H9 (cell line): ENCODE results near the gene PGA4. TPM values are rescaled to one million over a fixed set of nuclear protein-coding genes. Genes with fewer than 3 reads are reported as not detected.

ENCODE experiments used
- DNase-seq: peaks from one replicate; pipeline ENCODE4 v3.0.0-alpha.2; 2017
- H2AFZ ChIP-seq: one replicate; pipeline ENCODE4 v1.6.1; 2013; ENCODE audit warnings: mild to moderate bottlenecking, low read length, control low read depth, moderate library complexity
- H2AK5ac ChIP-seq: 2 replicates; pipeline ENCODE4 v1.6.1; 2013; ENCODE audit warnings: low read length, control low read depth, mixed read lengths; ENCODE audit not compliant: insufficient read length
- H2BK120ac ChIP-seq: one replicate; pipeline ENCODE4 v1.6.1; 2013; ENCODE audit warnings: low read depth, mild to moderate bottlenecking, low read length, control low read depth, inconsistent platforms; ENCODE audit not compliant: poor library complexity, severe bottlenecking
- H2BK12ac ChIP-seq: 2 replicates; pipeline ENCODE4 v1.6.1; 2013; ENCODE audit warnings: low read length, control low read depth, mixed read lengths, low read depth; ENCODE audit not compliant: insufficient read length
- H2BK15ac ChIP-seq: 2 replicates; pipeline ENCODE4 v1.6.1; 2013; ENCODE audit warnings: low read depth, low read length, control low read depth
- H2BK20ac ChIP-seq: one replicate; pipeline ENCODE4 v1.6.1; 2013; ENCODE audit warnings: low read depth, mild to moderate bottlenecking, low read length, control low read depth, inconsistent platforms; ENCODE audit not compliant: poor library complexity, severe bottlenecking
- H2BK5ac ChIP-seq: 2 replicates; pipeline ENCODE4 v1.6.1; 2013; ENCODE audit warnings: low read length, control low read depth, mixed read lengths; ENCODE audit not compliant: insufficient read length
- H3K14ac ChIP-seq: 2 replicates; pipeline ENCODE4 v1.6.1; 2013; ENCODE audit warnings: low read length, control low read depth; ENCODE audit not compliant: insufficient read depth
- H3K18ac ChIP-seq: 2 replicates; pipeline ENCODE4 v1.6.1; 2013; ENCODE audit warnings: low read depth, mild to moderate bottlenecking, mixed read lengths, low read length, control low read depth; ENCODE audit not compliant: insufficient read length
- H3K23ac ChIP-seq: 2 replicates; pipeline ENCODE4 v1.6.1; 2013; ENCODE audit warnings: low read length, control low read depth, mixed read lengths, low read depth; ENCODE audit not compliant: insufficient read length
- H3K23me2 ChIP-seq: 2 replicates; pipeline ENCODE4 v1.6.1; 2013; ENCODE audit warnings: low read depth, mild to moderate bottlenecking, mixed read lengths, low read length, control low read depth; ENCODE audit not compliant: insufficient read length, poor library complexity, severe bottlenecking
- H3K27ac ChIP-seq: 2 replicates; pipeline ENCODE4 v1.5.1; 2013; ENCODE audit warnings: low read length, control low read depth, mixed read lengths, low read depth; ENCODE audit not compliant: insufficient read length
- H3K27me3 ChIP-seq: 2 replicates; pipeline ENCODE4 v1.6.1; 2013; ENCODE audit warnings: low read length, control low read depth, inconsistent platforms; ENCODE audit not compliant: insufficient read depth
- H3K4ac ChIP-seq: 2 replicates; pipeline ENCODE4 v1.6.1; 2013; ENCODE audit warnings: low read depth, mild to moderate bottlenecking, control low read depth, inconsistent platforms, low read length, moderate library complexity
- H3K4me1 ChIP-seq: 2 replicates; pipeline ENCODE4 v1.6.1; 2013; ENCODE audit warnings: low read length, control low read depth, inconsistent platforms; ENCODE audit not compliant: insufficient read depth
- H3K4me2 ChIP-seq: 2 replicates; pipeline ENCODE4 v1.6.1; 2013; ENCODE audit warnings: low read length, control low read depth, mixed read lengths; ENCODE audit not compliant: insufficient read length, insufficient read depth
- H3K56ac ChIP-seq: 2 replicates; pipeline ENCODE4 v1.6.1; 2013; ENCODE audit warnings: low read depth, mild to moderate bottlenecking, mixed read lengths, low read length, control low read depth; ENCODE audit not compliant: insufficient read length
- H3K79me1 ChIP-seq: 2 replicates; pipeline ENCODE4 v1.6.1; 2013; ENCODE audit warnings: low read depth, mild to moderate bottlenecking, moderate library complexity, low read length, control low read depth, inconsistent platforms; ENCODE audit not compliant: insufficient read depth, poor library complexity, severe bottlenecking
- H3K79me2 ChIP-seq: 2 replicates; pipeline ENCODE4 v1.6.1; 2013; ENCODE audit warnings: low read length, control low read depth, inconsistent platforms; ENCODE audit not compliant: insufficient read depth
- H3K9ac ChIP-seq: 2 replicates; pipeline ENCODE4 v1.6.1; 2013; ENCODE audit warnings: low read length, control low read depth, mixed read lengths; ENCODE audit not compliant: insufficient read length; ENCODE audit errors: extremely low read depth
- H3K9me3 ChIP-seq: one replicate; pipeline ENCODE4 v1.6.1; 2013; ENCODE audit warnings: low read depth, low read length, inconsistent platforms; ENCODE audit not compliant: control insufficient read depth
- H3T11ph ChIP-seq: one replicate; pipeline ENCODE4 v1.6.1; 2013; ENCODE audit warnings: mild to moderate bottlenecking, low read length, control low read depth, inconsistent platforms
- H4K20me1 ChIP-seq: one replicate; pipeline ENCODE4 v1.6.1; 2013; ENCODE audit not compliant: control insufficient read depth, insufficient read length, insufficient read depth
- H4K5ac ChIP-seq: 2 replicates; pipeline ENCODE4 v1.6.1; 2013; ENCODE audit warnings: low read depth, mild to moderate bottlenecking, mixed read lengths, low read length, control low read depth; ENCODE audit not compliant: insufficient read length
- H4K8ac ChIP-seq: replicated peaks from 2 replicates; pipeline ENCODE4 v1.6.1; 2013; ENCODE audit warnings: low read length, control low read depth, mixed read lengths, low read depth; ENCODE audit not compliant: insufficient read length
- H4K91ac ChIP-seq: 2 replicates; pipeline ENCODE4 v1.6.1; 2013; ENCODE audit warnings: low read depth, mild to moderate bottlenecking, moderate library complexity, mixed read lengths, low read length, control low read depth; ENCODE audit not compliant: insufficient read length
- H3K27ac Mint-ChIP-seq, 3 experiments: 2 replicates in 2 of 3; 3 replicates in 1 of 3; pipeline ENCODE4 v1.8.0; 2020 to 2021; ENCODE audit warnings: mixed read lengths in 3 of 3, mild to moderate bottlenecking in 1 of 3, moderate library complexity in 1 of 3
- H3K27me3 Mint-ChIP-seq: 2 replicates; pipeline ENCODE4 v1.8.0; 2021; ENCODE audit warnings: low read depth, mild to moderate bottlenecking, moderate library complexity, mixed read lengths
- H3K36me3 Mint-ChIP-seq, 3 experiments: 2 replicates in 2 of 3; 3 replicates in 1 of 3; pipeline ENCODE4 v1.8.0; 2020 to 2021; ENCODE audit warnings: low read depth in 3 of 3, mixed read lengths in 3 of 3; ENCODE audit not compliant: insufficient read depth in 1 of 3
- H3K4me1 Mint-ChIP-seq, 2 experiments: 2 replicates each; pipeline ENCODE4 v1.8.0; 2020; ENCODE audit warnings: mixed read lengths in 2 of 2
- H3K4me3 Mint-ChIP-seq, 2 experiments: 2 replicates in 1 of 2; 3 replicates in 1 of 2; pipeline ENCODE4 v1.8.0; 2020 to 2021; ENCODE audit warnings: mild to moderate bottlenecking in 2 of 2, mixed read lengths in 2 of 2, moderate library complexity in 1 of 2
- H3K9me3 Mint-ChIP-seq, 2 experiments: 2 replicates in 1 of 2; 3 replicates in 1 of 2; pipeline ENCODE4 v1.8.0; 2020; ENCODE audit warnings: mild to moderate bottlenecking in 2 of 2, mixed read lengths in 2 of 2, moderate library complexity in 1 of 2
- CTCF ChIP-seq: fragments of 200-600 bp; sonication (generic); conservative IDR thresholded peaks from 3 replicates; pipeline ENCODE4 v1.8.0; 2021; ENCODE audit warnings: antibody characterized with exemption, mild to moderate bottlenecking
- WGBS: extraction: QIAGEN DNeasy Blood & Tissue Kit; methylation state at CpG from one replicate; pipeline ENCODE4 v1.1.7; 2013; ENCODE audit warnings: missing lambda C conversion rate, low lambda C conversion rate, mixed read lengths; ENCODE audit not compliant: insufficient read length; ENCODE audit errors: extremely low coverage; 5-methylcytosine and 5-hydroxymethylcytosine counted together
- total RNA-seq: library from RNA; stranded (reverse); gene quantifications from 2 replicates; pipeline ENCODE4 v1.2.1, GENCODE V29; 2021

PGA4 gene
- total RNA-seq, 1 experiment from 2014 or later, result not detected

DNA sequence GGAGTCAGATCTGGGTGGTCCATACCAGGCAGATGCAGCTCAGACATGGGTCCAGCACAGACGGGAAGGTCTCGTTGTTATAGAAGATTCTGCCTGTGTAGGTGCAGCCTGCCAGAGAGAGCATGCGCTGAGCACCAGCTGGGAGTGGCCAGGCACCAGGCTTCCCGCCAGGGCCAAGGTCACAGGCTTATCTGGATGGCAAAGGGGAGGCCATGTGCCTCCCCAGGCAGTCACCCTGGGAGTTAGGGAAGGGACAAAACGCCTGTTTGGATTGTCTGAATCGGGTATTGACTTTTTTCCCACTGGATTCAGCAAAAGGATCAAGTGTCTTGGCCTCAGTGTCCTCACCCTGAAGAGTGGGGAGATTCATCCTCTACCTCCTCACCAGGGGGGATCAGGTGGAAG is 45.3 kb downstream of the PGA4 start:
- H3K18ac ChIP-seq, result no peak overlapping the region
- no peak for TF ChIP-seq CTCF
- H3K4me2 ChIP-seq, result no peak overlapping the region
- H3K4ac ChIP-seq, result no peak overlapping the region
- no peak overlapping the region for H3K23ac ChIP-seq
- no peak overlapping the region for H3K56ac ChIP-seq
- H2BK20ac ChIP-seq, result no peak overlapping the region
- no peak overlapping the region for H3K14ac ChIP-seq
- H2BK15ac ChIP-seq, result no peak overlapping the region
- H3K9ac ChIP-seq, result no peak overlapping the region
- H3T11ph ChIP-seq, result no peak overlapping the region
- no peak overlapping the region for H2BK120ac ChIP-seq
- DNase-seq, result no peak
- no CpG with 5 or more reads among the region's 6 CpGs for WGBS
- H3K79me1 ChIP-seq, result no peaks in the 10 kb centered on the region
- H4K20me1 ChIP-seq, result no peaks in the 10 kb centered on the region
- H2BK5ac ChIP-seq, result no peak overlapping the region
- Mint-ChIP-seq H3K27ac (peak overlapping the region in 1 of 3 experiments; percentile 73; a peak in 1 of 7 replicates), H3K9me3 (no peaks in the 10 kb centered on the region), H3K36me3 (peaks cover 0 to 22% (median 0%) of the 10 kb centered on the region in 3 experiments; a peak in 2 of 7 replicates), H3K4me1 (no peaks in the 10 kb centered on the region), H3K27me3 (no peaks in the 10 kb centered on the region), H3K4me3 (no peak overlapping the region)
- no peaks in the 10 kb centered on the region for H3K4me1 ChIP-seq
- no peak overlapping the region for H4K8ac ChIP-seq
- H3K79me2 ChIP-seq, result no peaks in the 10 kb centered on the region
- H2BK12ac ChIP-seq, result no peak overlapping the region
- no peaks in the 10 kb centered on the region for H3K27me3 ChIP-seq
- no peak overlapping the region for H2AFZ ChIP-seq
- H3K27ac ChIP-seq, result no peak overlapping the region
- no peak overlapping the region for H2AK5ac ChIP-seq
- H3K9me3 ChIP-seq, result no peaks in the 10 kb centered on the region
- H4K5ac ChIP-seq, result no peak overlapping the region
- H3K23me2 ChIP-seq, result no peaks in the 10 kb centered on the region
- no peak overlapping the region for H4K91ac ChIP-seq
